Measurements from ENCODE around the gene BCL11B. TPM values are rescaled to one million over a fixed set of nuclear protein-coding genes. Genes with fewer than 3 reads are reported as not detected.

BCL11B gene
- polyA plus RNA-seq, 3 donors: 0.01 TPM; not detected in 2

GRCh38 chr14:99281396-99281795 is 9.4 kb upstream of the BCL11B start:
- H4K20me1 ChIP-seq (ENCODE audit: insufficient read depth, low read length): no peaks in the 10 kb centered on the region
- H3K4me1 ChIP-seq (ENCODE audit: control insufficient read depth in 1 of 2, insufficient read depth in 2 of 2, low read length in 2 of 2): no peaks in the 10 kb centered on the region
- no peak overlapping the region for H3K27ac ChIP-seq (ENCODE audit: low read depth in 1 of 2, low read length in 2 of 2)
- no peaks in the 10 kb centered on the region for H3K9me3 ChIP-seq (replicated peaks in 1 of 2; ENCODE audit: control insufficient read depth in 1 of 2, insufficient read depth in 1 of 2, low read length in 2 of 2)
- Mint-ChIP-seq H3K27ac (no peak overlapping the region), H3K4me1 (no peaks in the 10 kb centered on the region), H3K4me3 (peak overlapping the region in 1 of 2 donors; percentile 35), H3K27me3 (ENCODE audit: low read depth in 3 of 3) (peaks cover 28 to 55% (median 29%) of the 10 kb centered on the region in 3 donors), H3K9me3 (no peaks in the 10 kb centered on the region), H3K36me3 (no peaks in the 10 kb centered on the region)
- intact Hi-C loops (cut with micrococcal nuclease): no loop called here
- no peak for DNase-seq
- WGBS (ENCODE audit: insufficient coverage): 83% methylated on average over 7 of the region's 11 CpGs
- H3K9ac ChIP-seq (ENCODE audit: insufficient read depth, low read length, poor library complexity, severe bottlenecking): no peak overlapping the region
- no peaks in the 10 kb centered on the region for H3K36me3 ChIP-seq (replicated peaks in 1 of 2; ENCODE audit: control insufficient read depth in 1 of 2, insufficient read depth in 2 of 2, low read length in 2 of 2)
- TF ChIP-seq CTCF (IDR thresholded peaks at IDR 0.05): no peak
- no peak overlapping the region for H3K4me2 ChIP-seq (replicated peaks; ENCODE audit: extremely low read depth, low read length, poor library complexity, severe bottlenecking)
- H3K79me2 ChIP-seq (ENCODE audit: insufficient read depth, low read length): no peaks in the 10 kb centered on the region
- no peak overlapping the region for H3K4me3 ChIP-seq (replicated peaks in 1 of 3; ENCODE audit: low read depth in 2 of 3, low read length in 3 of 3)
- H3K27me3 ChIP-seq (ENCODE audit: control insufficient read depth in 2 of 2, insufficient read depth in 2 of 2, low read length in 2 of 2): peaks cover 20 to 29% of the 10 kb centered on the region in 2 donors
- no peak overlapping the region for H2AFZ ChIP-seq (ENCODE audit: insufficient read depth, low read depth, low read length, poor library complexity, severe bottlenecking)

GRCh38 chr14:99280852-99281251 is 8.9 kb upstream of the BCL11B start:
- no peak overlapping the region for H3K4me3 ChIP-seq (replicated peaks in 1 of 3; ENCODE audit: low read depth in 2 of 3, low read length in 3 of 3)
- Mint-ChIP-seq H3K9me3 (no peaks in the 10 kb centered on the region), H3K27ac (peak overlapping the region in 1 of 7 donors; percentile 50), H3K27me3 (ENCODE audit: low read depth in 3 of 3) (peaks cover 30 to 57% (median 33%) of the 10 kb centered on the region in 3 donors), H3K4me3 (no peak overlapping the region), H3K36me3 (no peaks in the 10 kb centered on the region), H3K4me1 (no peaks in the 10 kb centered on the region)
- no peaks in the 10 kb centered on the region for H4K20me1 ChIP-seq (ENCODE audit: insufficient read depth, low read length)
- H3K27ac ChIP-seq (ENCODE audit: low read depth in 1 of 2, low read length in 2 of 2): no peak overlapping the region
- no peaks in the 10 kb centered on the region for H3K79me2 ChIP-seq (ENCODE audit: insufficient read depth, low read length)
- intact Hi-C loops (cut with micrococcal nuclease): no loop called here
- H3K4me1 ChIP-seq (ENCODE audit: control insufficient read depth in 1 of 2, insufficient read depth in 2 of 2, low read length in 2 of 2): no peaks in the 10 kb centered on the region
- H2AFZ ChIP-seq (ENCODE audit: insufficient read depth, low read depth, low read length, poor library complexity, severe bottlenecking): no peak overlapping the region
- no peak for TF ChIP-seq CTCF (IDR thresholded peaks at IDR 0.05)
- 38% methylated on average over 2 of the region's 4 CpGs for WGBS (ENCODE audit: insufficient coverage)
- no peaks in the 10 kb centered on the region for H3K9me3 ChIP-seq (replicated peaks in 1 of 2; ENCODE audit: control insufficient read depth in 1 of 2, insufficient read depth in 1 of 2, low read length in 2 of 2)
- no peak overlapping the region for H3K9ac ChIP-seq (ENCODE audit: insufficient read depth, low read length, poor library complexity, severe bottlenecking)
- no peak for DNase-seq
- H3K27me3 ChIP-seq (ENCODE audit: control insufficient read depth in 2 of 2, insufficient read depth in 2 of 2, low read length in 2 of 2): peaks cover 26 to 33% of the 10 kb centered on the region in 2 donors
- no peak overlapping the region for H3K4me2 ChIP-seq (replicated peaks; ENCODE audit: extremely low read depth, low read length, poor library complexity, severe bottlenecking)
- H3K36me3 ChIP-seq (replicated peaks in 1 of 2; ENCODE audit: control insufficient read depth in 1 of 2, insufficient read depth in 2 of 2, low read length in 2 of 2): no peaks in the 10 kb centered on the region
